GM10248 (cell line): Measurements from ENCODE around the gene CD160.
"Not testable (repeated sequence)": the region's sequence is repeated elsewhere in the genome, so short reads cannot be mapped to it uniquely, and the experiment has no call there.

Experiments
- CTCF ChIA-PET: fragments of 300-600 bp; sonication (Branson Sonifier 250); formaldehyde crosslinking; extraction: SDS; loops from one replicate; lab custom pipeline; 2021; ENCODE audit warnings: antibody characterized with exemption; lab: Yijun Ruan, JAX
- POLR2A ChIA-PET: fragments of 350-650 bp; sonication (Branson Sonifier 250); formaldehyde crosslinking; extraction: SDS; loops from one replicate; lab custom pipeline; 2020; ENCODE audit warnings: antibody characterized with exemption; lab: Yijun Ruan, JAX
- DNase-seq: peaks from one replicate; pipeline ENCODE4 v3.0.0; 2012; ENCODE audit errors: extremely low spot score
- TF ChIP-seq, protein P1 (sequence below): IDR thresholded peaks from 2 replicates; pipeline ENCODE4 v1.5.1; 2012; ENCODE audit warnings: mild to moderate bottlenecking, low read depth; ENCODE audit errors: extremely low read depth, missing control alignments, control extremely low read depth

Gene CD160

DNA sequence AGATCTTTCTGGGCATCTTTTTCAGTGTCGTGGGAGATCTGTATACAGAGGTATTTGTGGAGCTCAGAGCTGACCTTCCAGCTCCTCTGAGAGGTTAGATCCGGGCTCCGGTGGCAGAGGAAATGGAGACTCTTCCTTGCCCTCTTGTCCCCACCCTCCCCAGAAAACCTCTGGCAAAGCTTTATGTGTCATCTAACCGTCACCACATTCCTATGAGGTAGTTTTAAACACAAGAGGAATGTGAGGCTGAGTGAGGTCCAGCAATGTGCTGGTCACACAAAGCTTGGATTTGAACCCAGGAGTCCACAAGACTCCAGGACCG, 1.2 kb downstream of the CD160 start:
- TF ChIP-seq, protein P1, sequence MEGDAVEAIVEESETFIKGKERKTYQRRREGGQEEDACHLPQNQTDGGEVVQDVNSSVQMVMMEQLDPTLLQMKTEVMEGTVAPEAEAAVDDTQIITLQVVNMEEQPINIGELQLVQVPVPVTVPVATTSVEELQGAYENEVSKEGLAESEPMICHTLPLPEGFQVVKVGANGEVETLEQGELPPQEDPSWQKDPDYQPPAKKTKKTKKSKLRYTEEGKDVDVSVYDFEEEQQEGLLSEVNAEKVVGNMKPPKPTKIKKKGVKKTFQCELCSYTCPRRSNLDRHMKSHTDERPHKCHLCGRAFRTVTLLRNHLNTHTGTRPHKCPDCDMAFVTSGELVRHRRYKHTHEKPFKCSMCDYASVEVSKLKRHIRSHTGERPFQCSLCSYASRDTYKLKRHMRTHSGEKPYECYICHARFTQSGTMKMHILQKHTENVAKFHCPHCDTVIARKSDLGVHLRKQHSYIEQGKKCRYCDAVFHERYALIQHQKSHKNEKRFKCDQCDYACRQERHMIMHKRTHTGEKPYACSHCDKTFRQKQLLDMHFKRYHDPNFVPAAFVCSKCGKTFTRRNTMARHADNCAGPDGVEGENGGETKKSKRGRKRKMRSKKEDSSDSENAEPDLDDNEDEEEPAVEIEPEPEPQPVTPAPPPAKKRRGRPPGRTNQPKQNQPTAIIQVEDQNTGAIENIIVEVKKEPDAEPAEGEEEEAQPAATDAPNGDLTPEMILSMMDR, result no peak
- ChIA-PET POLR2A (no interaction called here), CTCF (interaction anchor here (0.6 to 3.3 kb wide), 21 partner anchors 9 to 244 kb away, joined by 3 to 59 read pairs (median 4); partner anchors contain the start of genes ANKRD34A, PDZK1 and POLR3GL)
- DNase-seq, result no peak

DNA sequence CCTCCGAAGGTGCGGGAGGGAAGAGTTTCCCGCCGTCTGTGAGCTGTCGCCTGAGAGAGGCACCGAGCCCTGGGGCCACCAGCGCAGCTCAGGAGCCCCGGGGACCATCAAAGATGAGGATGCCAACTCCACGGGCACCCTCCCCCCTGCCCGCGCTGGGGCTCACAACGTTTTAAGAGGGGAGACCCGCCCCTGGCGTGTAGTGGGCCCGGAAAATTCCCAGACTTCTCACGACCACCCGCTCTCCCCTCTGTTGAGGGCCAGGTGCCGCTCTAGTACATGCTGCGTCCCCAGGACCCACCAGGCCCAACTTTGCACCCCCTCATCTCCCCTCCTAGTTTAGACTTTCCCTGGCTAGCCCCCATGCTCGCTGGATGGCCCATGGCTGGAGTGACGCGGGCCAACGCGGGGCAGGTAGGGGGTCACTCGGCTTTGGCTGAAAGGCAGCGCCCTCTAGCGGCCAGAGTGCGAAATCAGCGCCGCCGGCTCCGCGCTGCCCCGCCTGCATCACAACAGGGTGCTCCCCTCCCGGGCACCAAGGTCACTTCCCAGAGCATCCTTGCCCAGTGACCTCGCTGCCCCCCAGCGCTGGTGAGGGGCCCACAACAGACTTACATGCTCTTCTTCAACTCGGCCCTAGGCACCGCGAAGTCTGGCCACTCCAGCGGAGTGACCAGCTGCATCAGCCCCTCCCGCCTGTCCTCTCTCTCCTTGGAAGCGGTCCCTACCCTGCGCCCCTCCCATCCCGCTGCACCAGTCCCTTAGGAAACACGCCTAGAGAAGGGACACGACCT, 1.8 kb downstream of the CD160 start:
- ChIA-PET POLR2A (no interaction called here), CTCF (interaction anchor here (0.6 to 3.3 kb wide), 26 partner anchors 8 to 243 kb away, joined by 3 to 59 read pairs (median 4); partner anchors contain the start of genes ANKRD34A, PDZK1 and POLR3GL)
- peak; percentile 82 for DNase-seq
- TF ChIP-seq, protein P1, result peak; percentile 93

DNA sequence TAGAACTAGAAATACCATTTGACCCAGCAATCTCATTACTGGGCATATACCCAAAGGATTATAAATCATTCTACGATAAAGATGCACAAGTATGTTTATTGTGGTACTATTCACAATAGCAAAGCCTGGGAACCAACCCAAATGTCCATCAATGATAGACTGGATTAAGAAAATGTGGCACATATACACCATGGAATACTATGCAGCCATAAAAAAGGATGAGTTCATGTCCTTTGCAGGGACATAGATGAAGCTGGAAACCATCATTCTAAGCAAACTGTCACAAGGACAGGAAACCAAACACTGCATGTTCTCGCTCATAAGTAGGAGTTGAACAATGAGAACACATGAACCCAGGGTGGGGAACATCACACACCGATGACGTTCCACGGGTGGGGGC, 6.9 kb downstream of the CD160 start:
- DNase-seq, POLR2A ChIA-PET: not testable (repeated sequence)
- CTCF ChIA-PET, result interaction anchor here (0.8 kb wide), 1 partner anchor 23 kb away, joined by 3 read pairs; no protein-coding TSS in a partner anchor

DNA sequence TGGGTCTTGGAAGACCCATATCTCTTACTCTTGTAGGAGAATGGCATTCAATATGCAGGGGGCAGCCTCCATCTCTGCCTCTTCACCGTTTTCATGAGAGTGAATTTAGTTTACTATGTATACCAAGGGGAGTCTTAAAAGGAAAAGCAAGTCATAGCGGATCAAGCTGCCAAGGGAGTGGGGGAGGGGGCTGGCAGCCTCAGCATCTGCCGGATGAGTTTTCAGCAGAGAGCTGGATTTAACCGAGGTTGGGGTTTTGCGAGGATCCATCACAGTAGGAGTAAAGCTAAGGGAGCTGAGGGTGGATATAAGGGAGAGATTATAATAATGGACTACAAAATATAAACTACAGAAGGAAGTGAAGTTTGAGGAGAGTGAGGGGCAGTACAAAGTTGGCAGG, 9.9 kb downstream of the CD160 start:
- ChIA-PET POLR2A (no interaction called here), CTCF (interaction anchor here (1.0 to 2.5 kb wide), 3 partner anchors 9 to 11 kb away, joined by 3 to 6 read pairs (median 5); partner anchors contain the start of gene CD160)
- TF ChIP-seq, protein P1, result no peak
- DNase-seq, result no peak

DNA sequence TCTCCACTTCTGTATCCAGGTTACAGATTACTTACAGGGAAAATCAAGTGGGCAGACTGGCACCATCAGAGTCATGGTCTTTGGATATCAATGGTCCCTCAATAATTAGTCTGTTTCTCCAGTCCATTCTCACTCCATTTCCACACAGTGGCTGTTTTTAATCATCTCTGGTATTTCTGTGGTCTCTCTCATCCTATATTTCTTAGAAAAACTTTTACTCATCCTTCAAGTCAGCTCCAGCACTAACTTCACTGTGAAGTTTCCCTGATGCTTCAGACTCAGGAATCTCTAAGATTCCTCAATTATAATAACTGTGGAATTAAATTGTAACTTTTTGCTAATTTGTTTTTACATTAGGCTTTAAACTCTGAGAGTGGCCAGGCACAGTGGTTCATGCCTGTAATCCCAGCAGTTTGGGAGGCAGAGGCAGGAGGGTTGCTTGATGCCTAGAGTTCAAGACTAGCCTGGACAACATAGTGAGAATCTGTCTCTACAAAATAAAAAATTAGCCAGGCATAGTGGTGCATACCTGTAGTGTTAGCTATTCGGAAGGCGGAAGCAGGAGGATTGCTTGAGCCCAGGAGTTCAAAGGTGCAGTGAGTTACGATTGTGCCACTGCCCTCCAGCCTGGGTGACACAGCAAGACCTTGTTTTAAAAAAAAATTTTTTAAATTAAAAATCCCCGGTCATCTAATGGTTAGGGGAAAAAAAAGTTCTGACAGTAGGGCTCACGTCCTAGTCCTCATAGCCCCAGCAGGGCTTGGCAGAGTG, 10.6 kb downstream of the CD160 start:
- DNase-seq, result no peak
- CTCF ChIA-PET, result interaction anchor here (1.2 to 2.5 kb wide), 4 partner anchors 8 to 11 kb away, joined by 3 to 6 read pairs (median 5); partner anchors contain the start of gene CD160

DNA sequence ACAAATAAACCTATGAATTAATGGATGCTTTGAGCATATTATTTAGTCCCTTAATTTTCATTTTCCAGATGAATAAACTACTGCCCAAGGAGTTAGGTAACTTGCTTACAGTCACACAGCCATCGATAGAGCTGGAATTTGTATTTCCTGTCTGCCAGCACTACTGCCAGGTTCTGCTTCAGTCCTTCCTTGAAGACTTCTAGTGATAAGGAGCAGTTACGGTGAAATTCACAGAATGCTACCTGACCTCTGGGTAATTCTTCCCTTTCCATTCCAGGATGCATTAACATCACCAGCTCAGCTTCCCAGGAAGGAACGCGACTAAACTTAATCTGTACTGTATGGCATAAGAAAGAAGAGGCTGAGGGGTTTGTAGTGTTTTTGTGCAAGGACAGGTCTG, 11.2 kb downstream of the CD160 start:
- DNase-seq, result no peak
- POLR2A ChIA-PET, result no interaction called here
- CTCF ChIA-PET, result interaction anchor here (1.2 to 2.5 kb wide), 3 partner anchors 9 to 12 kb away, joined by 3 to 6 read pairs (median 5); partner anchors contain the start of gene CD160
- TF ChIP-seq, protein P1, result no peak

More for the DNA sequence above, 10.6 kb downstream of the CD160 start:
- POLR2A ChIA-PET, result no interaction called here
- TF ChIP-seq, protein P1, result no peak
